Esophagus muscularis mucosa (tissue), 4 donors: ENCODE data around the gene KANSL1. TPM values are rescaled to one million over a fixed set of nuclear protein-coding genes. Genes with fewer than 3 reads are reported as not detected.
"Not testable (repeated sequence)": the region's sequence is repeated elsewhere in the genome, so short reads cannot be mapped to it uniquely, and the experiment has no call there.

Experiments
- DNase-seq: peaks from one replicate; pipeline ENCODE4 v3.0.0-alpha.2; 2017; ENCODE audit errors: extremely low spot score
- H3K27ac ChIP-seq, 4 donors: fragments of 200-600 bp; sonication (generic); replicated peaks in 1 of 4; 1 replicate in 3 of 4; 2 replicates in 1 of 4; pipeline ENCODE4 v1.5.1; 2016 to 2019; ENCODE audit warnings: mild to moderate bottlenecking in 1 of 4
- H3K27me3 ChIP-seq, 4 donors: fragments of 200-600 bp; sonication (generic); one replicate each; pipeline versions ENCODE4 v1.5.1 to v1.6.0; 2016 to 2019
- H3K36me3 ChIP-seq, 4 donors: fragments of 200-600 bp; sonication (generic); one replicate each; pipeline ENCODE4 v1.5.1; 2016 to 2019
- H3K4me1 ChIP-seq, 4 donors: fragments of 200-600 bp; sonication (generic); one replicate each; pipeline ENCODE4 v1.5.1; 2016 to 2019
- H3K4me3 ChIP-seq, 4 donors: fragments of 200-600 bp; sonication (generic); 1 replicate in 2 of 4; 2 replicates in 2 of 4; pipeline ENCODE4 v1.5.1; 2016 to 2019; ENCODE audit warnings: mild to moderate bottlenecking in 4 of 4, moderate library complexity in 1 of 4
- H3K9me3 ChIP-seq, 4 donors: fragments of 200-600 bp; sonication (generic); 1 replicate in 3 of 4; 2 replicates in 1 of 4; pipeline ENCODE4 v1.5.1; 2016 to 2019
- EP300 ChIP-seq: sonication (generic); formaldehyde crosslinking; IDR thresholded peaks from one replicate; pipeline ENCODE4 v1.6.1; 2017; ENCODE audit warnings: antibody characterized with exemption
- POLR2A ChIP-seq: fragments of 450-650 bp; IDR thresholded peaks from one replicate; pipeline ENCODE4 v1.6.1; 2017; ENCODE audit warnings: antibody characterized with exemption, moderate library complexity, mild to moderate bottlenecking, low read depth
- POLR2AphosphoS5 ChIP-seq, 2 donors: sonication (generic); formaldehyde crosslinking; IDR thresholded peaks; one replicate each; pipeline ENCODE4 v1.6.1; 2017; ENCODE audit warnings: antibody characterized with exemption in 2 of 2
- WGBS: methylation state at CpG from one replicate; pipeline ENCODE4 v1.1.5; 2018; 5-methylcytosine and 5-hydroxymethylcytosine counted together
- intact Hi-C: fragments of 100-400 bp; cut with DNase I; formaldehyde crosslinking; loops from one replicate; pipeline ENCODE4 v1.15.1; 2023
- total RNA-seq, 4 donors: library from RNA; depleted of rRNA; stranded (reverse); fragments of >200 nt; gene quantifications; one replicate each; pipeline versions ENCODE4 v1.1.0 to v1.2.1, GENCODE V29; 2016
- TF ChIP-seq, protein P1 (sequence below), 3 experiments: fragments of 200-600 bp in 2 of 3; fragments of 450-650 bp in 1 of 3; sonication (generic) in 2 of 3; IDR thresholded peaks; one replicate each; pipeline ENCODE4 v1.5.1; 2017 to 2019; ENCODE audit warnings: antibody characterized with exemption in 3 of 3, mild to moderate bottlenecking in 2 of 3, moderate library complexity in 1 of 3

The KANSL1 gene
- total RNA-seq, 4 donors from 2014 or later = 55.0 to 124 (median 70.0) TPM

DNA sequence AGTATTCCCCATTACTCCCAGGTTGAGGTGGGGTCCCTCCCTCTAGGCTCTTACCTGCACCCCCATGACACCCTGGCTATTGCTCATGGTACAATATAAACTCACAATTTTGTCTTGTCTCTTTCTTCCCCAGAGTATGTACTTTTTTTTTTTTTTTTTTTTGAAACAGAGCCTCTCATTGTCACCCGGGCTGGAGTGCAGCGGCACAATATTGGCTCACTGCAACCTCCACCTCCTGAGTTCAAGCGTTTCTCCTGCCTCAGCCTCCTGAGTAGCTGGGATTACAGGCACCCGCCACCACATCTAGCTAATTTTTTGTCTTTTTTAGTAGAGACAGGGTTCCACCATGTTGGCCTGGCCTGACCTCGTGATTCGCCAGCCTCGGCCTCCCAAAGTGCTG is 8.5 kb downstream of the KANSL1 start:
- Histone ChIP-seq H3K27me3 (no peaks in the 10 kb centered on the region), H3K4me1 (peaks cover 81 to 100% (median 98%) of the 10 kb centered on the region in 4 donors), H3K9me3 (no peaks in the 10 kb centered on the region), H3K36me3 (no peaks in the 10 kb centered on the region), H3K27ac (no peak overlapping the region), H3K4me3 (no peak overlapping the region)
- DNase-seq = no peak
- WGBS = 86% methylated on average over 7 of the region's 7 CpGs
- TF ChIP-seq POLR2A = no peak
- TF ChIP-seq EP300 = no peak
- no peak for TF ChIP-seq POLR2AphosphoS5 (IDR thresholded peaks at IDR 0.05)
- TF ChIP-seq, protein P1, sequence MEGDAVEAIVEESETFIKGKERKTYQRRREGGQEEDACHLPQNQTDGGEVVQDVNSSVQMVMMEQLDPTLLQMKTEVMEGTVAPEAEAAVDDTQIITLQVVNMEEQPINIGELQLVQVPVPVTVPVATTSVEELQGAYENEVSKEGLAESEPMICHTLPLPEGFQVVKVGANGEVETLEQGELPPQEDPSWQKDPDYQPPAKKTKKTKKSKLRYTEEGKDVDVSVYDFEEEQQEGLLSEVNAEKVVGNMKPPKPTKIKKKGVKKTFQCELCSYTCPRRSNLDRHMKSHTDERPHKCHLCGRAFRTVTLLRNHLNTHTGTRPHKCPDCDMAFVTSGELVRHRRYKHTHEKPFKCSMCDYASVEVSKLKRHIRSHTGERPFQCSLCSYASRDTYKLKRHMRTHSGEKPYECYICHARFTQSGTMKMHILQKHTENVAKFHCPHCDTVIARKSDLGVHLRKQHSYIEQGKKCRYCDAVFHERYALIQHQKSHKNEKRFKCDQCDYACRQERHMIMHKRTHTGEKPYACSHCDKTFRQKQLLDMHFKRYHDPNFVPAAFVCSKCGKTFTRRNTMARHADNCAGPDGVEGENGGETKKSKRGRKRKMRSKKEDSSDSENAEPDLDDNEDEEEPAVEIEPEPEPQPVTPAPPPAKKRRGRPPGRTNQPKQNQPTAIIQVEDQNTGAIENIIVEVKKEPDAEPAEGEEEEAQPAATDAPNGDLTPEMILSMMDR (IDR thresholded peaks at IDR 0.05) = no peak
- intact Hi-C loops = loop anchor here (5.0 kb wide), 1 partner anchor 122 kb away; no protein-coding TSS in a partner anchor

DNA sequence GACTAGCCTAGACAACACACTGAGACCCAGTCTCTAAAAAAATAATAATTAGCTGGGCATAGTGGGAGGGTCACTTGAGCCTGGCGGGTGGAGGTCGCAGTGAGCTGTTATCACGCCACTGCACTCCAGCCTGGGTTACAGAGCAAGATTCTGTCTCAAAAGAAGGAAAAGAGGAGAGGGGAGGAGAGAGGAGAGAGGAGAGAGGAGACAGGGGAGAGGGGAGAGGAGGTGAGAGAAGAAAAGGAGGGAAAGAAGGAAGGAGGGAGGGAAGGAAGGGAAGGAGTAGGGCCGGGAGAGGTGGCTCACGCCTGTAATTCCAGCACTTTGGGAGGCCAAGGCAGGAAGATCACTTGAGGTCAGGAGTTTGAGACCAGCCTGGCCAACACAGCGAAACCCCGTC is 9.8 kb downstream of the KANSL1 start:
- not testable (repeated sequence) for H3K9me3 ChIP-seq, H3K27me3 ChIP-seq, DNase-seq, H3K36me3 ChIP-seq, H3K27ac ChIP-seq, H3K4me3 ChIP-seq
- peaks cover 82 to 100% (median 98%) of the 10 kb centered on the region in 4 donors for H3K4me1 ChIP-seq
- 91% methylated on average over 7 of the region's 7 CpGs for WGBS
- intact Hi-C loops = loop anchor here (5.0 kb wide), 1 partner anchor 121 kb away; no protein-coding TSS in a partner anchor

DNA sequence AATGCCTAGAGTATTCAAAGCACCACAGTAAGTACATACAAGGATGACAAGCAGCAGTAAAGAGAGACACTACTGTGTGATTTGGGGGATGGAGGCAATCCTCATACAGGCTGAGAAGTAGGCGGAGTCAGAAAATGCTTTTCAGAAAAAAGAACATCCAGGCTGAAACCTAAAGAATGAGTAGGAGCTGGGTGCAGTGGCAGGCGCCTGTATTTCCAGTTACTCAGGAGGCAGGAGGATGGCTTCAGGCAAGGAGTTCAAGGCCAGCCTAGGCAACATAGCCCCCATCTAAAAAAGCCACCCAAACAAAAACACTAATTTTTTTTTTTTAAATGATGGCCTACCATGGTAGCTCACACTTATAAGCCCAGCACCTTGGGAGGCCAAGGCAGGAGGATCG is 10.3 kb downstream of the KANSL1 start:
- DNase-seq = no peak
- no peak overlapping the region for H3K27ac ChIP-seq
- no peaks in the 10 kb centered on the region for H3K27me3 ChIP-seq
- H3K4me3 ChIP-seq = no peak overlapping the region
- H3K4me1 ChIP-seq = peaks cover 84 to 100% (median 98%) of the 10 kb centered on the region in 4 donors
- no peaks in the 10 kb centered on the region for H3K36me3 ChIP-seq
- intact Hi-C loops = loop anchor here (5.0 kb wide), 1 partner anchor 121 kb away; no protein-coding TSS in a partner anchor
- no peak for TF ChIP-seq POLR2AphosphoS5 (IDR thresholded peaks at IDR 0.05)
- no peak for TF ChIP-seq POLR2A
- TF ChIP-seq, protein P1 (IDR thresholded peaks at IDR 0.05) = no peak
- TF ChIP-seq EP300 = no peak
- 92% methylated on average over 3 of the region's 3 CpGs for WGBS
- H3K9me3 ChIP-seq = no peaks in the 10 kb centered on the region

DNA sequence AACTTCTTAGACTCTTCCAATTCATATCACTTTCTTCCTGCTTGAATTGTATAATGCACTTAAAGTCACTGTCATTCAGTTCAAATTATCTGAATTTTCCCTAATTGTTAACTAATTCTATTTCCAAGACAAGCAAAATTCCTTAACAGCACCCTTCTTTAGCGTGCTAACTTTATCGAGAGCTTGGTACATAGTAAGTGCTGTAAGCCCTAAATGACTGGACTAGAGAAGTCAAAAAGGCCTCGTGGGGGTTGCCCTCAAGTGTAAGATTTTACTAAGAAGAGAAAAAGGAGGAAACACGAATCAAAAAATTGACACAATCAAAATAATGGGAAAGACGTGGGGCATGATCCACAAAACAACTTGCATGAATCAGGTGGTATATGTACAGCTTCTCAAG is 11.3 kb downstream of the KANSL1 start:
- no peaks in the 10 kb centered on the region for H3K36me3 ChIP-seq
- no peak for DNase-seq
- H3K4me3 ChIP-seq = no peak overlapping the region
- TF ChIP-seq, protein P1 (IDR thresholded peaks at IDR 0.05) = no peak
- TF ChIP-seq POLR2AphosphoS5 (IDR thresholded peaks at IDR 0.05) = no peak
- TF ChIP-seq POLR2A = no peak
- TF ChIP-seq EP300 = no peak
- peaks cover 78 to 100% (median 98%) of the 10 kb centered on the region in 4 donors for H3K4me1 ChIP-seq
- intact Hi-C loops = loop anchor here (5.0 kb wide), 1 partner anchor 120 kb away; no protein-coding TSS in a partner anchor
- WGBS = 74% methylated on average over 5 of the region's 5 CpGs
- H3K27ac ChIP-seq = no peak overlapping the region
- no peaks in the 10 kb centered on the region for H3K27me3 ChIP-seq
- no peaks in the 10 kb centered on the region for H3K9me3 ChIP-seq

DNA sequence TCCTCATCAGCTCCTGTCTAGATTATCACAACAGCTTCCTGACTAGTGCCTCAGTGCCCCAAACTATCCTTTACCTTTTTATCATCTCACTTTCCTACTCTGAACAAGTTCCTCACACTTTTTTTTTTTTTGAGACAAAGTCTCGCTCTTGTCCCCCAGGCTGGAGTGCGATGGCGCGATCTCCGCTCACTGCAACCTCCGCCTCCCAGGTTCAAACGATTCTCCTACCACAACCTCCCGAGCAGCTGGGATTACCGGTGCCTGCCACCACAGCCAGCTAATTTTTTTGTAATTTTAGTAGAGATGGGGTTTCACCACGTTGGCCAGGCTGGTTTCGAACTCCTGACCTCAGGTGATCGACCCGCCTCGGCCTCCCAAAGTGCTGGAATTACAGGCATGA is 11.9 kb downstream of the KANSL1 start:
- 94% methylated on average over 14 of the region's 14 CpGs for WGBS
- H3K4me1 ChIP-seq = peaks cover 78 to 100% (median 98%) of the 10 kb centered on the region in 4 donors

DNA sequence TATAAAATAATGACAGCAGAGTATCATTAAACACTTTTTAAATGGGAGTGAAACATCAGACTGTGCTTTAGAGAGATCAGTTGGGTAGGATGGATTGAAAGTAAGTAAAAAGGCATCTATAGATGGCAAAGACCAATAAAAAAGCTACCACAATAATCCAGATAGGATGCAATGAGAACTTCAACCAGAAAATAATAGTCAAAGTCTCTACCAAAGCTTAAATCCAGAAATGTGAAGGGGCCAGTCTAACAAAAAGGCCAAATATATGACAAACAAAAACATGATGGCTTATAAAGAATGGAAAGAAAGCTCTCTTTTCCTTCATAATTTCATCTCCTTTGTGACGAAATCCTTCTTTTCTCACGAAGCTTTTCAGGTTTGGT is 12.3 kb downstream of the KANSL1 start:
- DNase-seq = no peak
- TF ChIP-seq POLR2A = no peak
- TF ChIP-seq EP300 = no peak
- TF ChIP-seq, protein P1 (IDR thresholded peaks at IDR 0.05) = no peak
- TF ChIP-seq POLR2AphosphoS5 (IDR thresholded peaks at IDR 0.05) = no peak
- Histone ChIP-seq H3K4me1 (peaks cover 78 to 100% (median 98%) of the 10 kb centered on the region in 4 donors), H3K27me3 (no peaks in the 10 kb centered on the region), H3K9me3 (no peaks in the 10 kb centered on the region), H3K36me3 (no peaks in the 10 kb centered on the region), H3K4me3 (no peak overlapping the region), H3K27ac (no peak overlapping the region)
- intact Hi-C loops = loop anchor here (5.0 kb wide), 1 partner anchor 119 kb away; no protein-coding TSS in a partner anchor
- WGBS = 81% methylated on average over 2 of the region's 2 CpGs

More for the DNA sequence above, 11.9 kb downstream of the KANSL1 start:
- not testable (repeated sequence) for H3K4me3 ChIP-seq, H3K27ac ChIP-seq, H3K27me3 ChIP-seq, H3K36me3 ChIP-seq, H3K9me3 ChIP-seq, DNase-seq
- intact Hi-C loops = loop anchor here (5.0 kb wide), 1 partner anchor 119 kb away; no protein-coding TSS in a partner anchor

DNA sequence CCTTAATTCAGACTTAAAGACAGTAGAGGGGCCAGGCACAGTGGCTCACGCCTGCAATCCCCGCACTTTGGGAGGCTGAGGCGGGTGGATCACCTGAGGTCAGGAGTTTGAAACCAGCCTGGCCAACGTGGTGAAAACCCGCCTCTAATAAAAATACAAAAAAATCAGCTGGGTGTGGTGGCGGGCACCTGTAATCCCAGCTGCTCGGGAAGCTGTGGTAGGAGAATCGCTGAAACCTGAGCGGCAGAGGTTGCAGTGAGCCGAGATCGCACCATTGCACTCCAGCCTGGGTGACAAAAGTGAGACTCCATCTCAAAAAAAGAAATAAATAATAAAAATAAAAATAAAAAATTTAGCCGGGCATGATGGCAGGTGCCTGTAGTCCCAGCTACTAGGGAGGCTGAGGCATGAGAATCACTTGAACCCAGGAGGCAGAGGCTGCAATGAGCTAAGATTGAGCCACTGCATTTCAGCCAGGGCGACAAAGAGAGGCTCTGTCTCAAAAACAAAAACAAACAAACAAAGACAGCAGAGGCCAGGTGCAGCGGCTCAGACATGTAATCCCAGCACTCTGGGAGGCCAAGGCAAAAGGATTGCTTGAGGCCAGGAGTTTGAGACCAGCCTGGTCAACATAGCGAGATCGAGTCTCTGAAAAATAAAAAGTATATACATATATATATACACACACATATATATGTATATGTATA is 12.9 kb downstream of the KANSL1 start:
- H3K27ac ChIP-seq, H3K4me3 ChIP-seq, H3K36me3 ChIP-seq, H3K27me3 ChIP-seq, DNase-seq, H3K9me3 ChIP-seq: not testable (repeated sequence)
- intact Hi-C loops = loop anchor here (5.0 kb wide), 1 partner anchor 118 kb away; no protein-coding TSS in a partner anchor
- H3K4me1 ChIP-seq = peaks cover 75 to 100% (median 98%) of the 10 kb centered on the region in 4 donors
- 92% methylated on average over 16 of the region's 16 CpGs for WGBS
